ENCODE data around the gene CLEC2A.

Gene CLEC2A

DNA sequence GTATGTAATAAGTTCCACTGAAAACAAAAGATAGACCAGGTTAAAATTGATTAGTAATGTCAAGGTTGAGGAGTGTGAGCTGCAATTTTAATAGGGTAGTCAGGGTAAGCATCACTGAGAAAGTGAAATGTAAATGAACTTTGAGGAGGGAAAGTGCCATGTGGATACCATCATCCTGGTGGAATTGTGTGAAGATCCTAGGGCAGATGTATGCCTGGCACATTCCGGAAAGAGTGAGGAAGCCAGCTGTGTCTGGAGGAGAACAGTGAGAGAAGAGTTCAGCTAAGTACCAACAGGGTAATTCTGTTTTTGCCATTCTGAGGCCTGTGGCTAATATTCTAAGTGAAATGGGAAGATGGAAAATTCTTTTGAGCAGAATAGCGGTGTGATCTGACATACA lies 2.9 kb upstream of the CLEC2A start:
- no peak for DNase-seq (ENCODE audit: low read depth)
- TF ChIP-seq, protein P1, sequence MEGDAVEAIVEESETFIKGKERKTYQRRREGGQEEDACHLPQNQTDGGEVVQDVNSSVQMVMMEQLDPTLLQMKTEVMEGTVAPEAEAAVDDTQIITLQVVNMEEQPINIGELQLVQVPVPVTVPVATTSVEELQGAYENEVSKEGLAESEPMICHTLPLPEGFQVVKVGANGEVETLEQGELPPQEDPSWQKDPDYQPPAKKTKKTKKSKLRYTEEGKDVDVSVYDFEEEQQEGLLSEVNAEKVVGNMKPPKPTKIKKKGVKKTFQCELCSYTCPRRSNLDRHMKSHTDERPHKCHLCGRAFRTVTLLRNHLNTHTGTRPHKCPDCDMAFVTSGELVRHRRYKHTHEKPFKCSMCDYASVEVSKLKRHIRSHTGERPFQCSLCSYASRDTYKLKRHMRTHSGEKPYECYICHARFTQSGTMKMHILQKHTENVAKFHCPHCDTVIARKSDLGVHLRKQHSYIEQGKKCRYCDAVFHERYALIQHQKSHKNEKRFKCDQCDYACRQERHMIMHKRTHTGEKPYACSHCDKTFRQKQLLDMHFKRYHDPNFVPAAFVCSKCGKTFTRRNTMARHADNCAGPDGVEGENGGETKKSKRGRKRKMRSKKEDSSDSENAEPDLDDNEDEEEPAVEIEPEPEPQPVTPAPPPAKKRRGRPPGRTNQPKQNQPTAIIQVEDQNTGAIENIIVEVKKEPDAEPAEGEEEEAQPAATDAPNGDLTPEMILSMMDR (IDR thresholded peaks at IDR 0.05; ENCODE audit: low read depth, low read length, missing control alignments), result no peak
- H3K4me3 ChIP-seq (ENCODE audit: low read depth, low read length), result no peak overlapping the region

DNA sequence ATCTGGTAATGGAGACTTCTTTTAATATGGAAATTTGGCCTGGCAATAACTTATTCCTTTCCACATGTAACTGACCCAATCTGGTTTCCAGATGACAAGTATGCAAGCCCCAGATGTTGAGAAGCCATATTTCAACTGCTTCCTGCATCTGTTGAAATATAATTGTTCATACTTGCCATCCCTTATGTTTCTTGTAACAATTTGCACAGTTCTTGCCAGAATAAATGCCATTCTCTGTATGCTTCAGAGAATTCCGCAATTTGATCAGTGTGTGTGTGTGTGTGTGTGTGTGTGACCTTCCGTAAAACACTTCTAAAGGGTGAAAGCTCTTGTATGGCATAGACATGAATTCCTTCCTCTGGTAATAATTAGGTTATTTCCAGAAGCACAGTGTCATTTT lies 1.8 kb upstream of the CLEC2A start:
- DNase-seq (ENCODE audit: low read depth), result no peak
- no peak overlapping the region for H3K4me3 ChIP-seq (ENCODE audit: low read depth, low read length)
- TF ChIP-seq, protein P1 (IDR thresholded peaks at IDR 0.05; ENCODE audit: low read depth, low read length, missing control alignments), result no peak

DNA sequence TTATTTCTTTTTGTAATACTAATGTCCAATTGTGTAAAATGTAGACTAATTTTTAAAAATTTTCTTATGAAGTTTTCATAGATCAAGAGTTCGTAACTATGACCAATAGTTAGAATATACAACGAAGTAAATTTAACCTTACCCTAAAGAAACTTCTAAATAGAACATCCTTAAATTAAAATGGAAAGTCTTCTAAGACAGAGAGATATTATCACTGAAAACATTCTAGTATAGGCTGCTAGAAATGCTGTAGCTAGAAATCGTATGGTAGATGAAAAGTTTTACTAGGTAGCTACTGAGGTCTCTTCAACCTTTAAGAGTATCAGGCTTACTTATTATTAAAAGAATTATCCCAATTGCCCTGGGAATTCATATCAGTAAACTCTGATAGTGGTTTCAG lies 925 bp downstream of the CLEC2A start:
- H3K4me3 ChIP-seq (ENCODE audit: low read depth, low read length), result no peak overlapping the region
- DNase-seq (ENCODE audit: low read depth), result no peak
- TF ChIP-seq, protein P1 (IDR thresholded peaks at IDR 0.05; ENCODE audit: low read depth, low read length, missing control alignments), result no peak

DNA sequence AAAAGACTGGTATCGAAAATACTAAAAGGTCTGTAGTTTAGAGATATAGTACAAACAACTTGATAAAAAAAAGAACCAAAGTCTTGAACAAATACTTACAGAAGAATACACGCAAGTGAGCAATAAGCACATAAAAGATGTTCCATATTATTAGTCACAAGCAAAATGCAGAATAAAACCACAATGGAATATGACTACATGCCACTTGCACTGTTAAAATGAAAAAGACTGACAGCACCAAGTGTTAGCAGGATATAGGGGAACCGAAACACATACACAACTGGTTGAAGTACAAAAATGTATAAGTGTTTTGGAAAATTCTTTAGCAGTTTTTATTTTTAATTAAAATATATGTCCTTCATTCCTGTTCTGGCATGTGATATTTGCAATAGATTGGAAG lies 3.6 kb downstream of the CLEC2A start:
- DNase-seq (ENCODE audit: low read depth), result no peak
- H3K4me3 ChIP-seq (ENCODE audit: low read depth, low read length), result no peak overlapping the region
- TF ChIP-seq, protein P1 (IDR thresholded peaks at IDR 0.05; ENCODE audit: low read depth, low read length, missing control alignments), result no peak

DNA sequence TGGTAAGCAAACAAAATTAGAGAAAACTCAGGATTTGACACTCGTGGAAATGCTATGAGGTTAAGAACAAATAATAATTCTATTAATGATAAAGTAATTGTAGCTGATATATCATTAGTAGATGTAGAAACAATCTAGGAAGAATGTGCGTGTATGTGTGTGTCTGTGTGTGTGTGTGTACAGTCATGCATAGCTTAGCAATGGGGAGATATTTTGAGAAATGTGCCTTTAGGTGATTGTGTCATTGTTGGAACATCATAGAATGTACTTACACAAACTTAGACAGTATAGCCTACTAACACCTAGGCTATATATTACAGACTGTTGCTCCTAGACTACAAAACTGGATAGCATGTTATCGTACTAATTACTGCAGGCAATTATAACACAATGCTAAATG lies 5.3 kb downstream of the CLEC2A start:
- no peak overlapping the region for H3K4me3 ChIP-seq (ENCODE audit: low read depth, low read length)
- no peak for DNase-seq (ENCODE audit: low read depth)
- TF ChIP-seq, protein P1 (IDR thresholded peaks at IDR 0.05; ENCODE audit: low read depth, low read length, missing control alignments), result no peak

DNA sequence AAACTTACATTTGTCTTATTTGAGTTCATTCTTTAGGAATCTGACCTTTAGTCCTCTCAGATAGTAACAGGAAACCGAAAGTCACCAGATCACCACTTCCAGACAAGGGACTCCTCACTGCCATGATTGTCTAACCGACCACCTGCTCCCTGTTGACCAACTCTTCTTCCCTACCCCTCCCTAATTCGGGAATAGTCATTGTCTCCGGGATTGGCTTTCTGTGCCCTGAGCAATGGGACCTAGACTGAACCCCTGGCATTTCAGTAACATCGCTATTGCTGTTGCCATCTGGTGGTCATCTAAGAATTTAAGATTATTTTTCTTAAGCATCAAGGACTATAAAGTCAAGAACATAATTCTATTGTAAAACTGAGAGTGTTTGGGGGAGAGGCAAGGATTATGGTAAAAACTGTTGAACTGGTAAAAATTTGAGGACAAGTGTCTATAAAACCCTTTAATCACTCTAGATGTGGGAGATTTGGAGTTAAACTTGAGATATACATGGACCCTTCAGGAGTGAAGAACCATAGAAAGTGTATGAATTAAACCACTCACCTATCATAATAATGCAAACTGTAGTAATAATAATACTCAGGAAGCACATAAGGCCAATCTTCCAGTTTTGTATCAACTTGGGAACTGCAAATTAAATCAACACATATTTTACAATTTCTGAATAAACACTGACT lies 6.3 kb downstream of the CLEC2A start:
- DNase-seq (ENCODE audit: low read depth), result no peak

More for the DNA sequence above, 6.3 kb downstream of the CLEC2A start:
- TF ChIP-seq, protein P1 (IDR thresholded peaks at IDR 0.05; ENCODE audit: low read depth, low read length, missing control alignments), result peak; percentile 42
- no peak overlapping the region for H3K4me3 ChIP-seq (ENCODE audit: low read depth, low read length)
